ENCODE results near the gene PLEKHG4. TPM values are rescaled to one million over a fixed set of nuclear protein-coding genes. Genes with fewer than 3 reads are reported as not detected.

The PLEKHG4 gene
- total and polyA plus RNA-seq, 9 of the 15 experiments (the other 6 are each of a cell fraction or from before 2014, with no cell fraction given) = 3.7 to 36.8 (median 17.9) TPM

- TF ChIP-seq, protein P1, sequence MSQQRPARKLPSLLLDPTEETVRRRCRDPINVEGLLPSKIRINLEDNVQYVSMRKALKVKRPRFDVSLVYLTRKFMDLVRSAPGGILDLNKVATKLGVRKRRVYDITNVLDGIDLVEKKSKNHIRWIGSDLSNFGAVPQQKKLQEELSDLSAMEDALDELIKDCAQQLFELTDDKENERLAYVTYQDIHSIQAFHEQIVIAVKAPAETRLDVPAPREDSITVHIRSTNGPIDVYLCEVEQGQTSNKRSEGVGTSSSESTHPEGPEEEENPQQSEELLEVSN (IDR thresholded peaks at IDR 0.05; ENCODE audit: borderline replicate concordance in 1 of 2, extremely low read depth in 1 of 2, insufficient read depth in 1 of 2, insufficient read length in 1 of 2, low read depth in 1 of 2, low read length in 1 of 2, poor library complexity in 1 of 2, severe bottlenecking in 1 of 2) = peak in 1 of 2 experiments; percentile 25
- TF ChIP-seq E2F5 (CRISPR knock-in tag; IDR thresholded peaks at IDR 0.05) = no peak
- peak; percentile 46; the same call in 1 of the 2 replicates for TF ChIP-seq MAX (CRISPR knock-in tag; IDR thresholded peaks at IDR 0.05)
- TF ChIP-seq PHF21A (IDR thresholded peaks at IDR 0.05; ENCODE audit: borderline replicate concordance, low read depth) = no peak
- TF ChIP-seq MBD1 (CRISPR knock-in tag; IDR thresholded peaks at IDR 0.05) = no peak
- no peak for TF ChIP-seq IRF2 (CRISPR knock-in tag; IDR thresholded peaks at IDR 0.05)
- no peak for TF ChIP-seq ARID2 (IDR thresholded peaks at IDR 0.05)
- TF ChIP-seq ZNF561 (CRISPR knock-in tag; conservative IDR thresholded peaks at IDR 0.05) = no peak
- TF ChIP-seq GABPB2 (CRISPR knock-in tag; conservative IDR thresholded peaks at IDR 0.05) = no peak
- no peak for TF ChIP-seq MCM7 (IDR thresholded peaks at IDR 0.05)
- TF ChIP-seq, protein P2, sequence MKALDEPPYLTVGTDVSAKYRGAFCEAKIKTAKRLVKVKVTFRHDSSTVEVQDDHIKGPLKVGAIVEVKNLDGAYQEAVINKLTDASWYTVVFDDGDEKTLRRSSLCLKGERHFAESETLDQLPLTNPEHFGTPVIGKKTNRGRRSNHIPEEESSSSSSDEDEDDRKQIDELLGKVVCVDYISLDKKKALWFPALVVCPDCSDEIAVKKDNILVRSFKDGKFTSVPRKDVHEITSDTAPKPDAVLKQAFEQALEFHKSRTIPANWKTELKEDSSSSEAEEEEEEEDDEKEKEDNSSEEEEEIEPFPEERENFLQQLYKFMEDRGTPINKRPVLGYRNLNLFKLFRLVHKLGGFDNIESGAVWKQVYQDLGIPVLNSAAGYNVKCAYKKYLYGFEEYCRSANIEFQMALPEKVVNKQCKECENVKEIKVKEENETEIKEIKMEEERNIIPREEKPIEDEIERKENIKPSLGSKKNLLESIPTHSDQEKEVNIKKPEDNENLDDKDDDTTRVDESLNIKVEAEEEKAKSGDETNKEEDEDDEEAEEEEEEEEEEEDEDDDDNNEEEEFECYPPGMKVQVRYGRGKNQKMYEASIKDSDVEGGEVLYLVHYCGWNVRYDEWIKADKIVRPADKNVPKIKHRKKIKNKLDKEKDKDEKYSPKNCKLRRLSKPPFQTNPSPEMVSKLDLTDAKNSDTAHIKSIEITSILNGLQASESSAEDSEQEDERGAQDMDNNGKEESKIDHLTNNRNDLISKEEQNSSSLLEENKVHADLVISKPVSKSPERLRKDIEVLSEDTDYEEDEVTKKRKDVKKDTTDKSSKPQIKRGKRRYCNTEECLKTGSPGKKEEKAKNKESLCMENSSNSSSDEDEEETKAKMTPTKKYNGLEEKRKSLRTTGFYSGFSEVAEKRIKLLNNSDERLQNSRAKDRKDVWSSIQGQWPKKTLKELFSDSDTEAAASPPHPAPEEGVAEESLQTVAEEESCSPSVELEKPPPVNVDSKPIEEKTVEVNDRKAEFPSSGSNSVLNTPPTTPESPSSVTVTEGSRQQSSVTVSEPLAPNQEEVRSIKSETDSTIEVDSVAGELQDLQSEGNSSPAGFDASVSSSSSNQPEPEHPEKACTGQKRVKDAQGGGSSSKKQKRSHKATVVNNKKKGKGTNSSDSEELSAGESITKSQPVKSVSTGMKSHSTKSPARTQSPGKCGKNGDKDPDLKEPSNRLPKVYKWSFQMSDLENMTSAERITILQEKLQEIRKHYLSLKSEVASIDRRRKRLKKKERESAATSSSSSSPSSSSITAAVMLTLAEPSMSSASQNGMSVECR (CRISPR knock-in tag; IDR thresholded peaks at IDR 0.05) = no peak
- TF ChIP-seq TAF1 (IDR thresholded peaks at IDR 0.05; ENCODE audit: control insufficient read depth, extremely low read depth, insufficient read depth, low read length, severe bottlenecking) = no peak
- TF ChIP-seq ZNF778 (CRISPR knock-in tag; IDR thresholded peaks at IDR 0.05) = no peak
- TF ChIP-seq POLR2AphosphoS5 (IDR thresholded peaks at IDR 0.05; ENCODE audit: control insufficient read depth, insufficient read depth, low read depth, low read length) = no peak
- no peak for TF ChIP-seq RHOXF2B (CRISPR knock-in tag; conservative IDR thresholded peaks at IDR 0.05)
- no peak for TF ChIP-seq L3MBTL2 (IDR thresholded peaks at IDR 0.05)
- TF ChIP-seq GATA2 (CRISPR knock-in tag; IDR thresholded peaks at IDR 0.05) = no peak
These were observed 38.8 kb upstream of the PLEKHG4 start (continued) for GRCh38 chr16:67240506-67240905.
